GM19193 (cell line): ENCODE measurements around the gene BTF3.
A peak's percentile ranks its signal among the peaks of the same experiment; 100 is the strongest.

ENCODE experiments used
- POLR2A ChIP-seq: IDR thresholded peaks from 4 replicates; pipeline ENCODE4 v1.6.1; 2011; ENCODE audit not compliant: insufficient read depth, insufficient read length; ENCODE audit errors: extremely low read depth

The BTF3 gene

GRCh38 chr5:73498057-73498992, at the start of gene BTF3:
TSS of gene BTF3 (plus strand) at chr5:73498442. CDS start at chr5:73498668, 226 bp downstream.
- TF ChIP-seq POLR2A, result peak; percentile 96

DNA sequence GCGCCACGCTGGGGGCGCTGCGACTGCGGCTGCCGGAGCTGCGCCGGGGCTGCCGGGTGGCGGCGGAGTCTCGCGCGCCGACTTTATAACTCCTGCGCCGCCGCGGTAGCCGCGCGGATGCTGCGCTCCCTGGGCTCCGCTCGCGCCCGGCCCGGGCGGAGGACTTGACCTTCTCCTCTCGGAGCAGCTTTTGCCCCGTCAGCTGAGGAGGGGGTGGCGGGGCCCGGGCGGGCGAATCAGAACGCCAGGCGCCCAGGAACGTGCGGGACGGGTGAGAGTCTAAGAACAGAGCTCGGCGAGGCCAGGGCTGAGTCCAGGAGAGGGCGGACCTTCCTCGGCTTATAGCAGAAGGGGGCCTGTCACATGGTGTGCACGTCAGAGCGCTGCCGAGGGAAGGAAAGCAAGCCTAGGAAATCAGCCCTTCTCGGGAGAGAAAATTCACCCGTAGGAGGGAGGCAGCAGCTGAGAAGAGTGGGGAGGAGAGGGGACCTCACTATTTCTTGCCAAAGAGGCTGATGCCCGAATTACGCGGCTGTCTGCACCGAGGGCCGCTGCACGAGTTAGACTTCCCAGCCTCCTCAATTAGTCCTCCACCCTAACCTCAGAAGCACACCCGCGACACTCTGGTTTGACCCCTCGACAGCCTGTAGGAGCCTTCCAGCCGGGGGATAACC, 49.6 kb upstream of the BTF3 start, which contains the start of gene FOXD1:
Gene FOXD1 (minus strand): TSS at position 315 of the 674 bp plus-strand sequence. CDS start 415 bp downstream, outside the sequence.
- no peak for TF ChIP-seq POLR2A

GRCh38 chr5:73450137-73450536, 48.1 kb upstream of the BTF3 start:
- TF ChIP-seq POLR2A, result no peak

GRCh38 chr5:73450672-73451223, 47.5 kb upstream of the BTF3 start:
- TF ChIP-seq POLR2A, result no peak

DNA sequence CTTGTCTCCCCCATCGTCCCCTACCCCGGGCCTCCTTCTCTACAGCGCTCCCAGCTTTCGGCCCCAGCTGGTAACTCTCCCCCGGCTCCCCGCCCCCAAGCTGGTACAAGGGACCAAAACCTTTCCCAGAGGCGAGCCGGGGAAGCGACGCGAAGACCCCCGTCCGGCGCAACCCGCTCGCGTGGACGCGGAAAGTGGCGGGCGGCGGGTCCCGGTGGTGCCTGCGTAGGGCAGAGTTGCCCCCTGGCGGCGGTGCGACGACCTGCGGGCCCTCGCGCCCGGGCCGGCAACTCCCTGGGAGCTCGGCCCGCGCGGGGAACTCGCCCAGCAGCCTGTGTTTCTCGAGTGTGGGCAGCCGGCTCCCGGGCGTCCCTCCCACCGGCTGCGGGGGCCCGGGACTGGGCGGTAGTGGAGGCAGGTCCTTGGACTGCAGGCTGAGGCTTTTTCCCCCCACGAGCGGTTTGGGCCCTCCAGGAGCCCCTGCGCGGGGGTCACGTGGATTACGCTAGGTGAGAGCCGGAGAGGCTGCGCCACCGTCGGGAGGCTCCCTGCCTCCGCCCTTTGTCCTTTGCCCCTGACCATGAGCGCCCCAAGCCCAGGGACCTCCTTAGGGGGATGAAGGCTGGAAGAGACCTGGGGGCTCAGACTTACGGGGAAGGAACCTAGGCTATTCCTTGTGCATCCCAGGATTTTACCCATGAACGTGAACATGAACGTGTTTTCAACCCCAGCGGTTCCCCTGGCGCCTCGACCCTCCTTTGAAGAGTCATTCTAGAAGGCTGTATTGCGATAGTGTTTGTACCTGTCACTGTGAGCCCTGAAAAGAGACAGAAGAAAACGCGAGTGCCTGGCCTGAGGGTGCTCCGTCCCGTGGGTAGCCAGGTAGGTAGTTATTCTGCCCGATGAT, 46.8 kb upstream of the BTF3 start:
- no peak for TF ChIP-seq POLR2A

DNA sequence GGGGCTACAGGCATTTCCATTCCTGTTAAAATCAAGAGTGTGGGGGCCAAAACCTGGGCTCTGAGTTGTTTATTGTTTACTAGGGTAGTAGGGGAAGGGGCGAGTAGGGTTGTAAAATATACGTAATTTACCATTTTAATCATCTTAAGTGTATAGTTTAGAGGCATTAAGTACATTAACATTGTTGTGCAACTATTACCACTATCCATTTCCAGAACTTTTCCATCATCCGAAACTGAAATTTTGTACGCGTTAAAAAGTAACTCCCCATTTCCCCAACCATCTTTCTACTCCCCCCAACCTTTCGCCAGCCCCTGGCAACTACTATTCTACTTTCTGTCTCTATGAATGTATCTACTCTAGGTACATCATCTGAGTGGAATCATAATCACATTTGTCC, 46.0 kb upstream of the BTF3 start:
- TF ChIP-seq POLR2A, result no peak

GRCh38 chr5:73454379-73455036, 43.7 kb upstream of the BTF3 start:
- TF ChIP-seq POLR2A, result no peak

DNA sequence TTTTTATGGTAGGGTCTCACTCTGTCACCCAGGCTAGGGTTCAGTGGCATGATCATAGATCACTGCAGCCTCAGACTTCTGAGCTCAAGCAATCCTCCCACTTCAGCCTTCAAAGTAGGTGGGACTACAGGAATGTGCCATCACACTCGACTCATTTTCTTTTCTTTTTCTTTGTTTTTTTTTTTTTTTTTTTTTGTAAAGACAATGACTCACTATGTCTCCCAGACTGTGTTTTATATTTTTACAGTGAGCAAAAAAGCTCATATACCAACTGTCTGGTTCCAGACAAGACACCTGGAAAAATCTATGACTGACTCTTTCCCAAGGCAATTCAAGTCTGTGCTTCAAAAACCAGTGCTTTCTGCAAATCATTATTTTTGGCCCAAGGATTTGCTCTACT, 38.9 kb upstream of the BTF3 start:
- no peak for TF ChIP-seq POLR2A

DNA sequence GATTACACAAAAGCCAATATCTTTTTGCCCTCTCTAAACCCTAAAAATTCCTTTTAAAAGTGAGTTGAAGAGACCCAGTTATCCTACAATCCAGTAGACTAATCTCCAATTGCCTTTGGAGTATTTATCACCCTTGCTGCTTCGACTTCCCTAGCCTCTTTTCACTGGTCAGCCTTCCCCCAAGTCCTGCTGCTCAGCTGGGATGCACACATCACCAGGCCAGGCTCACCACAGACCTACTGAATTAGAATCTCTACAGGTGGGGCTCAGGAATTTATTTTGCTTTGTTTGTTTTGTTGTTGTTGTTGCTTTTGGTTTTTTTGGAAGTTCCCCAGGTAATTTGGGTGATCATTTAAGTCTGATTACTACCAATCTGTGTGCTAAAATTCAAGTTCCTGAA, 38.1 kb upstream of the BTF3 start:
- no peak for TF ChIP-seq POLR2A

DNA sequence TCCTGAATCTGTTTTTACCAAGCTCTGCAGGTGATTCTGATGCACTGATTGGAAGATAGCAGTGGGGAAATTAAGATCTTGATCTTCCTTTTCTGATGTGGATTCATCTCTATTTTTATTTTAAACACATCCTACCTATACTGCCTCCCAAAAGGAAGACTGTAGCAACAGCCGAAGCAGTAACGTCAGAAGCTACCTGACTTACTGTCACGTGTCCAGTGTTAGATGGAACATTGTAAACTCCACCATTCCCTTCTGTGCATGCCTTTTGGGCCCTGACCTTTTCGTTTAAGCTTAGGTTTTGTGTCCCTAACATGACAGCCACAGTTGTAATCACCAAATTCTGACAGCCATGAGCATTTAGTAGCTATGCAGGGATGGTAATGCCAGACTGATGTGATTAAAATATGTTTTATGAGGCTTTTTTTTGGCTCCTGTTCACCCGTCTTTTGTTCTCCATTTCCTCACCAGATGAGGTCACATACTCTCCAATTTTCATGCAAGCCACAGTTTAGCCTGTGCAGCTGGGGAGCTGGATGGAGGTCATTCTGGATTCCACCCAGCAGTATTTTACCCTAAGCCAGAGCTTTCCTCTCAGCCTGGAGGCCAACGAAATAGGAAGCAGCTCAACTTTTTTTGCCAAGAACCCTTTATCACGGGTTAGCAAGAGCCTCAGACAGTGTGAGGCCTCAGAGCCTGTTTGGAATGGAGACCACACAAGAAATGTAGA, 34.1 kb upstream of the BTF3 start:
- no peak for TF ChIP-seq POLR2A

DNA sequence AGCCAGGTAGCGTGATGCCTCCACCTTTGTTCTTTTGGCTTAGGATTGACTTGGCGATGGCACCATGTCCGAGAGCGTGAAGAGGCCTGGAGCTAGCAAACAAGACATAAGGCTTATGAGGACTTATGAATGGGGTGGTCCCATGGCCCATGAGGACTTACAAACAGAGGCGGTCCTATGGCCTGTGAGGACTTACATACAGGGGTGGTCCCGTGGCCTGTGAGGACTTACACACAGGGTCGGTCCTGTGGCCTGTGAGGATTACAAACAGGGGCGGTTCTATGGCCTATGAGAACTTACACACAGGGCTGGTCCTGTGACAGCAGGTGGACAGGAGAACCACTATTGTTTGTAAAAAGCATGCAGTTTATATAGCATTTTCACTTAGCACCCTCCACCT, 28.4 kb upstream of the BTF3 start:
- TF ChIP-seq POLR2A, result no peak

- no peak for TF ChIP-seq POLR2A
Observed at GRCh38 chr5:73471654-73472053, 26.6 kb upstream of the BTF3 start.

DNA sequence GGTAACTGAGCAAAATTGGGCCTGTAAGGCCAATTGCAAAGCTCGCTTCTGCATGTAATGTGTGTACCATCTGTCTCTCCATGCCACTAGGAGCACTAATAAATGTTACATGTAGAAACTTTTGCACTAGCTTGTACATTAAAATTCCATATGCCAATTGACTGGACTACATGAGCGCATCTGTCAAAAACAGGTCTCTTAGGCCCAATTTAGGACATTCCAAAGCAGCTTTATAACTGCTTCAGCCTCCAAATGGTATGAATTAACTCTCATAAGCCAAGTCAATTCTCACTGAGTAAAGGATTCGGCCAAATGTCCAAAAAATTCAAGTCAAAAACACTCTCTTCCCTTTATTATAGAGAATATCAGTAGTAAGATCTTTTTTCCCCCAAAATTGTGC, 26.1 kb upstream of the BTF3 start:
- no peak for TF ChIP-seq POLR2A
